Neural progenitor cell (in vitro differentiated cells): ENCODE results near the gene PACRG. TPM values are rescaled to one million over a fixed set of nuclear protein-coding genes. Genes with fewer than 3 reads are reported as not detected.
"Not testable (repeated sequence)": the region's sequence is repeated elsewhere in the genome, so short reads cannot be mapped to it uniquely, and the experiment has no call there.

Experiments
- DNase-seq: peaks from one replicate; pipeline ENCODE4 v3.0.0-alpha.2; 2016; ENCODE audit warnings: low spot score
- H2AFZ ChIP-seq: fragments of 200-600 bp; sonication (generic); replicated peaks from 2 replicates; pipeline ENCODE4 v1.6.1; 2016; ENCODE audit warnings: antibody characterized with exemption
- H3F3A ChIP-seq: fragments of 200-600 bp; sonication (generic); 2 replicates; pipeline ENCODE4 v1.6.1; 2016; ENCODE audit warnings: antibody characterized with exemption, low read depth
- H3K27ac ChIP-seq: fragments of 200-600 bp; sonication (generic); 2 replicates; pipeline ENCODE4 v1.5.1; 2016; ENCODE audit warnings: mild to moderate bottlenecking
- H3K27me3 ChIP-seq: fragments of 200-600 bp; sonication (generic); 2 replicates; pipeline ENCODE4 v1.6.1; 2016; ENCODE audit warnings: mild to moderate bottlenecking, moderate library complexity
- H3K36me3 ChIP-seq: fragments of 200-600 bp; sonication (generic); 2 replicates; pipeline ENCODE4 v1.5.1; 2016
- H3K4me1 ChIP-seq: fragments of 200-600 bp; sonication (generic); 2 replicates; pipeline ENCODE4 v1.6.1; 2016; ENCODE audit warnings: mixed run types
- H3K4me2 ChIP-seq: fragments of 200-600 bp; sonication (generic); 2 replicates; pipeline ENCODE4 v1.6.1; 2016
- H3K4me3 ChIP-seq: fragments of 200-600 bp; sonication (generic); 2 replicates; pipeline ENCODE4 v1.5.1; 2016
- H3K79me2 ChIP-seq: fragments of 200-600 bp; sonication (generic); 2 replicates; pipeline ENCODE4 v1.6.1; 2016; ENCODE audit warnings: low read depth
- H3K9ac ChIP-seq: fragments of 200-600 bp; sonication (generic); 2 replicates; pipeline ENCODE4 v1.6.1; 2016
- H3K9me3 ChIP-seq: fragments of 200-600 bp; sonication (generic); 2 replicates; pipeline ENCODE4 v1.5.1; 2016; ENCODE audit warnings: low read depth
- H4K20me1 ChIP-seq: fragments of 200-600 bp; sonication (generic); 2 replicates; pipeline ENCODE4 v1.6.1; 2016; ENCODE audit warnings: low read depth
- H3K27ac Mint-ChIP-seq: 3 replicates; pipeline ENCODE4 v1.8.0; 2021; ENCODE audit warnings: mixed read lengths
- H3K27me3 Mint-ChIP-seq: 2 replicates; pipeline ENCODE4 v1.8.0; 2022; ENCODE audit warnings: low read depth, mild to moderate bottlenecking, inconsistent platforms, moderate library complexity, mixed read lengths; ENCODE audit not compliant: insufficient read depth
- H3K36me3 Mint-ChIP-seq: 3 replicates; pipeline ENCODE4 v1.8.0; 2021; ENCODE audit warnings: mixed read lengths
- H3K4me1 Mint-ChIP-seq: 3 replicates; pipeline ENCODE4 v1.8.0; 2021; ENCODE audit warnings: mixed read lengths
- H3K4me3 Mint-ChIP-seq: 3 replicates; pipeline ENCODE4 v1.8.0; 2021; ENCODE audit warnings: mild to moderate bottlenecking, moderate library complexity, mixed read lengths
- H3K9me3 Mint-ChIP-seq: 3 replicates; pipeline ENCODE4 v1.8.0; 2020; ENCODE audit warnings: mixed read lengths
- EZH2 ChIP-seq: fragments of 200-600 bp; sonication (generic); IDR thresholded peaks from 2 replicates; pipeline ENCODE4 v1.6.1; 2017; ENCODE audit warnings: antibody characterized with exemption, mild to moderate bottlenecking, moderate library complexity
- EZH2phosphoT487 ChIP-seq: fragments of 200-600 bp; sonication (generic); IDR thresholded peaks from 2 replicates; pipeline ENCODE4 v1.6.1; 2017; ENCODE audit warnings: antibody characterized with exemption
- total RNA-seq: library from RNA; depleted of rRNA; stranded (reverse); fragments of >200 nt; gene quantifications from 2 replicates; pipeline ENCODE4 v1.2.3, GENCODE V29; 2015; ENCODE audit warnings: low replicate concordance
- TF ChIP-seq, protein P1 (sequence below): fragments of 200-600 bp; sonication (generic); IDR thresholded peaks from 2 replicates; pipeline ENCODE4 v1.5.1; 2017; ENCODE audit warnings: antibody characterized with exemption, mild to moderate bottlenecking

The PACRG gene
- total RNA-seq, 1 donor from 2014 or later = 0.30 TPM

DNA sequence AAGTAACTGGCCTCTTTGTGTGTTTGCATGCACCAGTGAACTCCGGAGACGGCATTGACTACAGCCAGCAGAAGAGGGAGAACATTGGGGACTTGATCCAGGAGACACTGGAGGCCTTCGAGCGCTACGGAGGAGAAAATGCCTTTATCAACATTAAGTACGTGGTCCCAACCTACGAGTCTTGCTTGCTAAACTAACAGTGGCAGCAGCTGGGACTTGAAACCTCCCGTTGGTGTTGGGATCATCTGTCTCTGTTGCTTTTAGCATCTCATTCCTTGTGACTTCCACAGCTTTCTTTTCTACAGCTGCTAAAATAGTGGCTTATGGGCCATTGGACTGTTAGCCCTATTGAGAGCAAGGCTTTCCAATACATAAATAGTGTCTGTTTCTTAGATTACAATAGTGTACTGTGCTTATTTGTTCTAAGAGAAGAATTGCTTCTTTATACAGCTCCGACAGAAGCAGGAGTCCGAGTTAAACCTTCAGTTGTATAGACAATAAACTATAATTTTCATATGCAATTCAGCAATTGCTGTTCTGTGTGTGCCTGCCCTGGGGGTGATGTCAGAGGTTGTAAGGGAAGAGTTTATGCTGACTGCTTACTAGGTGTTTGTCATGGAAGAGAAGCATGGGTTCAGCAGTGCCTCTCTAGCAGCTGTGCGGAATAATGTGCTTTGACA is 587.2 kb downstream of the PACRG start:
- Histone ChIP-seq H2AFZ (no peak overlapping the region), H4K20me1 (no peaks in the 10 kb centered on the region), H3K4me2 (no peak overlapping the region), H3K4me1 (peaks cover 16% of the 10 kb centered on the region), H3K4me3 (no peak overlapping the region), H3K79me2 (no peaks in the 10 kb centered on the region), H3K27ac (no peak overlapping the region), H3K9me3 (no peaks in the 10 kb centered on the region), H3K27me3 (no peaks in the 10 kb centered on the region), H3K9ac (no peak overlapping the region), H3K36me3 (no peaks in the 10 kb centered on the region), H3F3A (no peaks in the 10 kb centered on the region)
- Mint-ChIP-seq H3K36me3 (no peaks in the 10 kb centered on the region), H3K27ac (peak overlapping the region; percentile 88), H3K4me1 (peaks cover 29% of the 10 kb centered on the region), H3K27me3 (no peaks in the 10 kb centered on the region), H3K9me3 (no peaks in the 10 kb centered on the region), H3K4me3 (no peak overlapping the region)
- no peak for DNase-seq
- TF ChIP-seq EZH2 = no peak
- TF ChIP-seq, protein P1, sequence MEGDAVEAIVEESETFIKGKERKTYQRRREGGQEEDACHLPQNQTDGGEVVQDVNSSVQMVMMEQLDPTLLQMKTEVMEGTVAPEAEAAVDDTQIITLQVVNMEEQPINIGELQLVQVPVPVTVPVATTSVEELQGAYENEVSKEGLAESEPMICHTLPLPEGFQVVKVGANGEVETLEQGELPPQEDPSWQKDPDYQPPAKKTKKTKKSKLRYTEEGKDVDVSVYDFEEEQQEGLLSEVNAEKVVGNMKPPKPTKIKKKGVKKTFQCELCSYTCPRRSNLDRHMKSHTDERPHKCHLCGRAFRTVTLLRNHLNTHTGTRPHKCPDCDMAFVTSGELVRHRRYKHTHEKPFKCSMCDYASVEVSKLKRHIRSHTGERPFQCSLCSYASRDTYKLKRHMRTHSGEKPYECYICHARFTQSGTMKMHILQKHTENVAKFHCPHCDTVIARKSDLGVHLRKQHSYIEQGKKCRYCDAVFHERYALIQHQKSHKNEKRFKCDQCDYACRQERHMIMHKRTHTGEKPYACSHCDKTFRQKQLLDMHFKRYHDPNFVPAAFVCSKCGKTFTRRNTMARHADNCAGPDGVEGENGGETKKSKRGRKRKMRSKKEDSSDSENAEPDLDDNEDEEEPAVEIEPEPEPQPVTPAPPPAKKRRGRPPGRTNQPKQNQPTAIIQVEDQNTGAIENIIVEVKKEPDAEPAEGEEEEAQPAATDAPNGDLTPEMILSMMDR = no peak
- no peak for TF ChIP-seq EZH2phosphoT487

- H2AFZ ChIP-seq, DNase-seq, H3K9me3 Mint-ChIP-seq, H3K27me3 Mint-ChIP-seq, H3K27ac ChIP-seq, H4K20me1 ChIP-seq, H3K9ac ChIP-seq, H3K27me3 ChIP-seq, H3F3A ChIP-seq, H3K36me3 Mint-ChIP-seq, H3K4me3 Mint-ChIP-seq, H3K79me2 ChIP-seq, H3K4me3 ChIP-seq, H3K9me3 ChIP-seq, H3K4me2 ChIP-seq, H3K36me3 ChIP-seq: not testable (repeated sequence)
- H3K4me1 Mint-ChIP-seq = peaks cover 25% of the 10 kb centered on the region
- peaks cover 16% of the 10 kb centered on the region for H3K4me1 ChIP-seq
- peak overlapping the region; percentile 38 for H3K27ac Mint-ChIP-seq
Observed at GRCh38 chr6:163316866-163317495, 589.2 kb downstream of the PACRG start.

- no peaks in the 10 kb centered on the region for H3K36me3 ChIP-seq
- H2AFZ ChIP-seq = no peak overlapping the region
- no peaks in the 10 kb centered on the region for H3K27me3 ChIP-seq
- H3K27ac ChIP-seq = no peak overlapping the region
- H3K4me3 Mint-ChIP-seq = no peak overlapping the region
- H3K79me2 ChIP-seq = no peaks in the 10 kb centered on the region
- no peak overlapping the region for H3K4me3 ChIP-seq
- no peaks in the 10 kb centered on the region for H4K20me1 ChIP-seq
- no peaks in the 10 kb centered on the region for H3K36me3 Mint-ChIP-seq
- no peaks in the 10 kb centered on the region for H3K9me3 Mint-ChIP-seq
- no peak for TF ChIP-seq EZH2
- TF ChIP-seq, protein P1 = no peak
- TF ChIP-seq EZH2phosphoT487 = no peak
- no peak for DNase-seq
- no peak overlapping the region for H3K4me2 ChIP-seq
- peaks cover 16% of the 10 kb centered on the region for H3K4me1 ChIP-seq
- peaks cover 30% of the 10 kb centered on the region for H3K4me1 Mint-ChIP-seq
- H3K9ac ChIP-seq = no peak overlapping the region
- peak overlapping the region; percentile 19 for H3K27ac Mint-ChIP-seq
- no peaks in the 10 kb centered on the region for H3F3A ChIP-seq
- H3K9me3 ChIP-seq = no peaks in the 10 kb centered on the region
- peaks cover 2% of the 10 kb centered on the region for H3K27me3 Mint-ChIP-seq
Observed at GRCh38 chr6:163318071-163318786, 590.5 kb downstream of the PACRG start.
